ENCODE measurements around the gene NLN.

The NLN gene

GRCh38 chr5:65809817-65810531 is 88.0 kb downstream of the NLN start:
- no CpG with 5 or more reads among the region's 8 CpGs for WGBS (ENCODE audit: extremely low coverage, insufficient coverage, insufficient read length)
- Histone ChIP-seq H3K9me3 (ENCODE audit: insufficient read depth, low read depth, low read length) (no peaks in the 10 kb centered on the region), H3K79me1 (ENCODE audit: low read length) (no peaks in the 10 kb centered on the region), H2BK5ac (ENCODE audit: low read depth, low read length, poor library complexity) (no peak overlapping the region), H3K27ac (ENCODE audit: low read depth, low read length) (no peak overlapping the region), H3K36me3 (ENCODE audit: control insufficient read depth in 1 of 2, insufficient read depth in 2 of 2, low read length in 2 of 2) (peaks cover 6 to 14% of the 10 kb centered on the region in 2 experiments), H2AFZ (ENCODE audit: insufficient read depth, low read length, poor library complexity) (no peak overlapping the region), H2BK120ac (ENCODE audit: insufficient read depth, low read length, poor library complexity) (no peak overlapping the region), H3K9ac (ENCODE audit: low read length) (no peak overlapping the region), H3K14ac (ENCODE audit: low read length) (no peak overlapping the region), H3K23ac (ENCODE audit: low read length) (no peak overlapping the region), H4K12ac (ENCODE audit: low read depth, low read length) (no peak overlapping the region), H3K4ac (ENCODE audit: low read depth, low read length) (no peak overlapping the region), H2AK5ac (ENCODE audit: low read length) (no peak overlapping the region), H3K4me2 (ENCODE audit: low read length) (no peak overlapping the region), H4K8ac (ENCODE audit: low read depth, low read length) (no peak overlapping the region), H2BK12ac (ENCODE audit: low read length) (no peak overlapping the region), H3K79me2 (ENCODE audit: control insufficient read depth, insufficient read depth, low read length, poor library complexity) (no peaks in the 10 kb centered on the region), H3K27me3 (ENCODE audit: insufficient read depth, low read length) (no peaks in the 10 kb centered on the region), H3K4me1 (ENCODE audit: control insufficient read depth in 1 of 2, insufficient read depth in 2 of 2, low read length in 2 of 2) (peaks cover 0 to 2% of the 10 kb centered on the region in 2 experiments), H3K18ac (ENCODE audit: low read length) (no peak overlapping the region), H3K4me3 (ENCODE audit: low read depth, low read length) (no peak overlapping the region), H4K91ac (ENCODE audit: low read depth, low read length) (no peak overlapping the region)
- DNase-seq: peak; percentile 94 to 95

- Histone ChIP-seq H3K4ac (ENCODE audit: low read depth, low read length) (no peak overlapping the region), H2AFZ (ENCODE audit: insufficient read depth, low read length, poor library complexity) (no peak overlapping the region), H3K36me3 (ENCODE audit: control insufficient read depth in 1 of 2, insufficient read depth in 2 of 2, low read length in 2 of 2) (peaks cover 6 to 16% of the 10 kb centered on the region in 2 experiments), H4K91ac (ENCODE audit: low read depth, low read length) (no peak overlapping the region), H2BK12ac (ENCODE audit: low read length) (no peak overlapping the region), H3K79me1 (ENCODE audit: low read length) (no peaks in the 10 kb centered on the region), H3K9me3 (ENCODE audit: insufficient read depth, low read depth, low read length) (no peaks in the 10 kb centered on the region), H3K4me2 (ENCODE audit: low read length) (no peak overlapping the region), H3K4me3 (ENCODE audit: low read depth, low read length) (no peak overlapping the region), H4K12ac (ENCODE audit: low read depth, low read length) (no peak overlapping the region), H2AK5ac (ENCODE audit: low read length) (no peak overlapping the region), H3K27ac (ENCODE audit: low read depth, low read length) (no peak overlapping the region), H3K9ac (ENCODE audit: low read length) (no peak overlapping the region), H3K27me3 (ENCODE audit: insufficient read depth, low read length) (no peaks in the 10 kb centered on the region), H2BK120ac (ENCODE audit: insufficient read depth, low read length, poor library complexity) (no peak overlapping the region), H3K18ac (ENCODE audit: low read length) (no peak overlapping the region), H3K14ac (ENCODE audit: low read length) (no peak overlapping the region), H3K23ac (ENCODE audit: low read length) (no peak overlapping the region), H2BK5ac (ENCODE audit: low read depth, low read length, poor library complexity) (no peak overlapping the region), H3K79me2 (ENCODE audit: control insufficient read depth, insufficient read depth, low read length, poor library complexity) (no peaks in the 10 kb centered on the region), H3K4me1 (ENCODE audit: control insufficient read depth in 1 of 2, insufficient read depth in 2 of 2, low read length in 2 of 2) (peaks cover 0 to 2% of the 10 kb centered on the region in 2 experiments), H4K8ac (ENCODE audit: low read depth, low read length) (no peak overlapping the region)
- peak in 1 of 2 donors; percentile 4 for DNase-seq
- no CpG with 5 or more reads among the region's 3 CpGs for WGBS (ENCODE audit: extremely low coverage, insufficient coverage, insufficient read length)
Measured at GRCh38 chr5:65811004-65811403, 89.0 kb downstream of the NLN start.

GRCh38 chr5:65811885-65812284 is 89.9 kb downstream of the NLN start:
- H3K9ac ChIP-seq (ENCODE audit: low read length): no peak overlapping the region
- no peak overlapping the region for H3K4me3 ChIP-seq (ENCODE audit: low read depth, low read length)
- no peak overlapping the region for H3K4me2 ChIP-seq (ENCODE audit: low read length)
- H2AK5ac ChIP-seq (ENCODE audit: low read length): no peak overlapping the region
- H4K8ac ChIP-seq (ENCODE audit: low read depth, low read length): no peak overlapping the region
- H3K27me3 ChIP-seq (ENCODE audit: insufficient read depth, low read length): no peaks in the 10 kb centered on the region
- H3K23ac ChIP-seq (ENCODE audit: low read length): no peak overlapping the region
- no peak overlapping the region for H2BK120ac ChIP-seq (ENCODE audit: insufficient read depth, low read length, poor library complexity)
- no peak overlapping the region for H3K4ac ChIP-seq (ENCODE audit: low read depth, low read length)
- no peak overlapping the region for H2BK12ac ChIP-seq (ENCODE audit: low read length)
- H2BK5ac ChIP-seq (ENCODE audit: low read depth, low read length, poor library complexity): no peak overlapping the region
- H2AFZ ChIP-seq (ENCODE audit: insufficient read depth, low read length, poor library complexity): no peak overlapping the region
- no peaks in the 10 kb centered on the region for H3K79me1 ChIP-seq (ENCODE audit: low read length)
- DNase-seq: peak in 1 of 2 donors; percentile 32
- H3K4me1 ChIP-seq (ENCODE audit: control insufficient read depth in 1 of 2, insufficient read depth in 2 of 2, low read length in 2 of 2): peaks cover 0 to 2% of the 10 kb centered on the region in 2 experiments
- peaks cover 6 to 16% of the 10 kb centered on the region in 2 experiments for H3K36me3 ChIP-seq (ENCODE audit: control insufficient read depth in 1 of 2, insufficient read depth in 2 of 2, low read length in 2 of 2)
- no peaks in the 10 kb centered on the region for H3K9me3 ChIP-seq (ENCODE audit: insufficient read depth, low read depth, low read length)
- H3K27ac ChIP-seq (ENCODE audit: low read depth, low read length): no peak overlapping the region
- no peak overlapping the region for H4K12ac ChIP-seq (ENCODE audit: low read depth, low read length)
- WGBS (ENCODE audit: extremely low coverage, insufficient coverage, insufficient read length): no CpG with 5 or more reads among the region's 3 CpGs
- H4K91ac ChIP-seq (ENCODE audit: low read depth, low read length): no peak overlapping the region
- H3K14ac ChIP-seq (ENCODE audit: low read length): no peak overlapping the region
- H3K79me2 ChIP-seq (ENCODE audit: control insufficient read depth, insufficient read depth, low read length, poor library complexity): no peaks in the 10 kb centered on the region
- no peak overlapping the region for H3K18ac ChIP-seq (ENCODE audit: low read length)

GRCh38 chr5:65812648-65813047 is 90.6 kb downstream of the NLN start:
- H4K12ac ChIP-seq (ENCODE audit: low read depth, low read length): no peak overlapping the region
- DNase-seq: peak in 1 of 2 donors; percentile 67
- H3K9me3 ChIP-seq (ENCODE audit: insufficient read depth, low read depth, low read length): no peaks in the 10 kb centered on the region
- no peak overlapping the region for H3K4me3 ChIP-seq (ENCODE audit: low read depth, low read length)
- H3K4ac ChIP-seq (ENCODE audit: low read depth, low read length): no peak overlapping the region
- peaks cover 0 to 2% of the 10 kb centered on the region in 2 experiments for H3K4me1 ChIP-seq (ENCODE audit: control insufficient read depth in 1 of 2, insufficient read depth in 2 of 2, low read length in 2 of 2)
- no peak overlapping the region for H3K9ac ChIP-seq (ENCODE audit: low read length)
- no peak overlapping the region for H3K18ac ChIP-seq (ENCODE audit: low read length)
- H2BK120ac ChIP-seq (ENCODE audit: insufficient read depth, low read length, poor library complexity): no peak overlapping the region
- no peak overlapping the region for H3K23ac ChIP-seq (ENCODE audit: low read length)
- no CpG with 5 or more reads among the region's 2 CpGs for WGBS (ENCODE audit: extremely low coverage, insufficient coverage, insufficient read length)
- H3K27ac ChIP-seq (ENCODE audit: low read depth, low read length): no peak overlapping the region
- no peak overlapping the region for H4K8ac ChIP-seq (ENCODE audit: low read depth, low read length)
- no peak overlapping the region for H2AK5ac ChIP-seq (ENCODE audit: low read length)
- no peak overlapping the region for H2BK5ac ChIP-seq (ENCODE audit: low read depth, low read length, poor library complexity)
- no peaks in the 10 kb centered on the region for H3K27me3 ChIP-seq (ENCODE audit: insufficient read depth, low read length)
- H3K36me3 ChIP-seq (ENCODE audit: control insufficient read depth in 1 of 2, insufficient read depth in 2 of 2, low read length in 2 of 2): peaks cover 6 to 16% of the 10 kb centered on the region in 2 experiments
- H3K79me2 ChIP-seq (ENCODE audit: control insufficient read depth, insufficient read depth, low read length, poor library complexity): no peaks in the 10 kb centered on the region
- H2BK12ac ChIP-seq (ENCODE audit: low read length): no peak overlapping the region
- no peak overlapping the region for H3K4me2 ChIP-seq (ENCODE audit: low read length)
- no peak overlapping the region for H2AFZ ChIP-seq (ENCODE audit: insufficient read depth, low read length, poor library complexity)
- no peak overlapping the region for H3K14ac ChIP-seq (ENCODE audit: low read length)
- H3K79me1 ChIP-seq (ENCODE audit: low read length): no peaks in the 10 kb centered on the region
- no peak overlapping the region for H4K91ac ChIP-seq (ENCODE audit: low read depth, low read length)
